ENCODE measurements around the gene PPP2R2C. TPM values are rescaled to one million over a fixed set of nuclear protein-coding genes. Genes with fewer than 3 reads are reported as not detected.

The PPP2R2C gene
- total and polyA plus RNA-seq, 10 donors, result 0.07 to 1.3 (median 0.23) TPM; not detected in 1

DNA sequence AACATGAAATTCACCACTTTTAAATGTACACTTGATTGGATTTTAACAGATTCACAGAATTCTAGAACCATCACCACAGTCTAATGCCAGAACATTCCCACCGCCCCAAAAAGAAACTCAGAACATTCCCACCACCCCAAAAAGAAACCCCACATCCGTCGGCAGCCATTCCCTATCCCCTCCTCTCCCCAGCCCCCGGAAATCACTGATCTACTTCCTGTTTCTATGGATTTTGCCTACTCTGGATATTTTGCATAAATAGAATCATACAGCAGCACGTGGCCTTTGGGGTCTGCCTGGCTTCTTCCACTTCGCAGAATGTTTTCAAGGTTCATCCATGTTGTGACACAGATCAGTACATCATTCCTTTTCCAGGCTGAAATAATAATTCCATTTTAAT lies 79.3 kb downstream of the PPP2R2C start:
- no peak for DNase-seq
- TF ChIP-seq, protein P1, sequence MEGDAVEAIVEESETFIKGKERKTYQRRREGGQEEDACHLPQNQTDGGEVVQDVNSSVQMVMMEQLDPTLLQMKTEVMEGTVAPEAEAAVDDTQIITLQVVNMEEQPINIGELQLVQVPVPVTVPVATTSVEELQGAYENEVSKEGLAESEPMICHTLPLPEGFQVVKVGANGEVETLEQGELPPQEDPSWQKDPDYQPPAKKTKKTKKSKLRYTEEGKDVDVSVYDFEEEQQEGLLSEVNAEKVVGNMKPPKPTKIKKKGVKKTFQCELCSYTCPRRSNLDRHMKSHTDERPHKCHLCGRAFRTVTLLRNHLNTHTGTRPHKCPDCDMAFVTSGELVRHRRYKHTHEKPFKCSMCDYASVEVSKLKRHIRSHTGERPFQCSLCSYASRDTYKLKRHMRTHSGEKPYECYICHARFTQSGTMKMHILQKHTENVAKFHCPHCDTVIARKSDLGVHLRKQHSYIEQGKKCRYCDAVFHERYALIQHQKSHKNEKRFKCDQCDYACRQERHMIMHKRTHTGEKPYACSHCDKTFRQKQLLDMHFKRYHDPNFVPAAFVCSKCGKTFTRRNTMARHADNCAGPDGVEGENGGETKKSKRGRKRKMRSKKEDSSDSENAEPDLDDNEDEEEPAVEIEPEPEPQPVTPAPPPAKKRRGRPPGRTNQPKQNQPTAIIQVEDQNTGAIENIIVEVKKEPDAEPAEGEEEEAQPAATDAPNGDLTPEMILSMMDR (IDR thresholded peaks at IDR 0.05 in 8 of 11, conservative IDR thresholded peaks at IDR 0.05 in 3 of 11), result no peak
- TF ChIP-seq POLR2AphosphoS5 (IDR thresholded peaks at IDR 0.05) (no peak), POLR2A (IDR thresholded peaks at IDR 0.05) (no peak)
- peaks cover 0 to 74% (median 7%) of the 10 kb centered on the region in 7 donors for H3K27me3 ChIP-seq (replicated peaks in 1 of 7)
- H3K36me3 ChIP-seq, result no peaks in the 10 kb centered on the region
- intact Hi-C loops (cut with DNase I; ENCODE audit: low total_unique reads), result no loop called here
- no peak overlapping the region for H3K27ac ChIP-seq
- no peak overlapping the region for H3K4me3 ChIP-seq
- 48 to 71% (median 56%) methylated on average over 6 of the region's 6 CpGs for WGBS, 5 donors
- peaks cover 0 to 14% (median 0%) of the 10 kb centered on the region in 6 donors for H3K4me1 ChIP-seq
- H3K9me3 ChIP-seq, result no peaks in the 10 kb centered on the region

DNA sequence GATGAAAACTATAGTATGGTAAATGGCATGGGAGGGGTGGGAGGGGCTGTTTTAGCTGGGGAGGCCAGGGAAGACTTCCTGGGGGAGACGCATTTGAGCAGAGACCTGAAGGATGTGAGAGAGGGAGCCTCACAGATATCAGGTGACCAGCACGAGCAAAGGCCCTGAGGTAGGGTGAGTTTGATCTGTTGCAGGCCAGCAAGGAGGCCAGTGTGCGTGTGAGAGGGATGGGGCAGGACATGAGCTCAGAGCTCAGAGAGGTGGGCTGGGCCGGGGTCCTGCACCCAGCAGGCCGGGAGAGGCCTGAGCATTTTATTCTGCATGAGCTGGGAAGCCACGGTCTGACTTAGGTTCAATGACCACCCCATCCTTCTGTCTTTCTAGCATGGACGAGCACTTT lies 80.0 kb downstream of the PPP2R2C start:
- Histone ChIP-seq H3K4me1 (peaks cover 0 to 14% (median 0%) of the 10 kb centered on the region in 6 donors), H3K27me3 (replicated peaks in 1 of 7) (peaks cover 0 to 72% (median 7%) of the 10 kb centered on the region in 7 donors), H3K4me3 (no peak overlapping the region), H3K36me3 (no peaks in the 10 kb centered on the region), H3K9me3 (no peaks in the 10 kb centered on the region), H3K27ac (no peak overlapping the region)
- intact Hi-C loops (cut with DNase I; ENCODE audit: low total_unique reads), result no loop called here
- no peak for DNase-seq
- 82 to 94% (median 90%) methylated on average over 7 of the region's 7 CpGs for WGBS, 5 donors
- TF ChIP-seq POLR2A (IDR thresholded peaks at IDR 0.05) (no peak), POLR2AphosphoS5 (IDR thresholded peaks at IDR 0.05) (no peak)
- TF ChIP-seq, protein P1 (IDR thresholded peaks at IDR 0.05 in 8 of 11, conservative IDR thresholded peaks at IDR 0.05 in 3 of 11), result no peak

DNA sequence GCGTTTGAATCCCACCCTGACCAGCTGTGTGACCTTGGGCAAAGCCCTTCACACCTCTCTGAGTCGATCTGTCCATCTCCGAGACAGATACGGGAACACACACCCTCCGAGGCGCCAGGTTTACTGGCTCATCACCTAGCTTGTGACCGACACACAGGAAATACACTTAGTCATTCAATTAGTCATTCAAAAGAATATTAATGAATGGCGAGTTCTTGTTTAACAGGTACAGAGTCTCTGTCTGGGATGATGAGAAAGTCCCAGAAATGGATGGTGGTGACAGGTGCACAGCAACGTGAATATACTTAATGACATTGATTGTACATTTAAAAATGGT lies 80.6 kb downstream of the PPP2R2C start:
- no peaks in the 10 kb centered on the region for H3K36me3 ChIP-seq
- no peak overlapping the region for H3K27ac ChIP-seq
- H3K4me3 ChIP-seq, result no peak overlapping the region
- DNase-seq, result no peak
- peaks cover 0 to 66% (median 2%) of the 10 kb centered on the region in 7 donors for H3K27me3 ChIP-seq (replicated peaks in 1 of 7)
- H3K9me3 ChIP-seq, result no peaks in the 10 kb centered on the region
- intact Hi-C loops (cut with DNase I; ENCODE audit: low total_unique reads), result no loop called here
- 67 to 82% (median 74%) methylated on average over 9 of the region's 9 CpGs for whole genome bisulfite sequencing, 5 donors
- TF ChIP-seq POLR2A (IDR thresholded peaks at IDR 0.05), result no peak
- TF ChIP-seq POLR2AphosphoS5 (IDR thresholded peaks at IDR 0.05), result no peak
- H3K4me1 ChIP-seq, result peaks cover 0 to 14% (median 0%) of the 10 kb centered on the region in 6 donors

DNA sequence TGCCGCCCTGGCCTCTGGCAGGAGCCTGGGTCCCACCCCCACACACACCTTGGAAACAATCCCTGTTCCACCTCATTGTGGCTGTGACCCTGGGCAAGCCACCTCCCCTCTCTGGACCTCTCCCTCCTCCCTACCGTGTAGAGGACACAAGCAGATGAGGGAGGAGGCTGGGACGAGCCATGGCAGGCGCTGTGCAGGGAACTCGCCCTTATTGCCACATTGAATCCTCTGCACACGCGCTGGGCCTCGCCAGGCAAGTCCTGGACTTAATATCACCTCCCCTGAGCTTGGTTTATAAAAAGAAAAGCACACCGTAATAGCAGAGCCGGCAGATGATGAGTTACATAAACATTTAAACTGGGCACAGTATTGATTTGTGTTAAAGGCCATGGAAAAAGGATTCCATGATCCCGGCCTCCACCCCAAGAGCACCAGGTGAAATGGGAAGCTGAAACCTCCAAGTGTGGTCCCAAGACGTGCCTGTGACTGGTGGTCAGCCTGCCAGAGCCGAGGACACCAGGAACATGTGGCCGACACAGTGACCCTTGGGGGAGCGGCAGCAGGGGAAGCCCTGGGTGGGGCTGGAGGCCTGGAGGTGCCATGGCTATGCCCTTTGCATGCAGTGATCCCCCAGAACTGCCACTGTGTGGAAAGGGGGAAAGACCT lies 81.1 kb downstream of the PPP2R2C start:
- WGBS, 5 donors, result 70 to 79% (median 73%) methylated on average over 9 to 15 of the region's 15 CpGs
- intact Hi-C loops (cut with DNase I; ENCODE audit: low total_unique reads), result no loop called here
- TF ChIP-seq POLR2A (IDR thresholded peaks at IDR 0.05) (no peak), POLR2AphosphoS5 (IDR thresholded peaks at IDR 0.05) (no peak)
- TF ChIP-seq, protein P1 (IDR thresholded peaks at IDR 0.05 in 8 of 11, conservative IDR thresholded peaks at IDR 0.05 in 3 of 11), result no peak

More for the DNA sequence above, 81.1 kb downstream of the PPP2R2C start:
- no peak for DNase-seq
- Histone ChIP-seq H3K36me3 (no peaks in the 10 kb centered on the region), H3K4me3 (no peak overlapping the region), H3K27ac (no peak overlapping the region), H3K4me1 (peaks cover 0 to 14% (median 0%) of the 10 kb centered on the region in 6 donors), H3K27me3 (replicated peaks in 1 of 7) (peaks cover 0 to 61% (median 0%) of the 10 kb centered on the region in 7 donors), H3K9me3 (no peaks in the 10 kb centered on the region)
